GM18505 (cell line): ENCODE results near the gene CHN1.

ENCODE experiments used
- ATAC-seq: cut with Tn5 transposase; IDR thresholded peaks from one replicate; pipeline ENCODE4 v1.9.1; 2021; ENCODE audit not compliant: unreplicated experiment
- POLR2A ChIP-seq: IDR thresholded peaks from 4 replicates; pipeline ENCODE4 v1.6.1; 2011; ENCODE audit warnings: borderline replicate concordance; ENCODE audit not compliant: insufficient read depth, insufficient read length; ENCODE audit errors: extremely low read depth

CHN1 gene

GRCh38 chr2:174870787-174871186, 134.4 kb downstream of the CHN1 start:
- no peak for ATAC-seq
- TF ChIP-seq POLR2A: no peak

GRCh38 chr2:174868878-174869277, 136.3 kb downstream of the CHN1 start:
- ATAC-seq: no peak
- TF ChIP-seq POLR2A: no peak

GRCh38 chr2:174866421-174866820, 138.8 kb downstream of the CHN1 start:
- ATAC-seq: no peak
- no peak for TF ChIP-seq POLR2A

- no peak for TF ChIP-seq POLR2A
- no peak for ATAC-seq
These were observed 142.0 kb downstream of the CHN1 start for GRCh38 chr2:174863183-174863582.

- TF ChIP-seq POLR2A: no peak
- ATAC-seq: no peak
These were observed 145.5 kb downstream of the CHN1 start for GRCh38 chr2:174859563-174860169.

- no peak for ATAC-seq
- TF ChIP-seq POLR2A: no peak
These were observed 146.4 kb downstream of the CHN1 start for GRCh38 chr2:174858745-174859144.

- ATAC-seq: no peak
- TF ChIP-seq POLR2A: no peak
These were observed 148.7 kb downstream of the CHN1 start for GRCh38 chr2:174856447-174856846.

GRCh38 chr2:174846941-174847938, 157.9 kb downstream of the CHN1 start:
- no peak for ATAC-seq
- TF ChIP-seq POLR2A: no peak

- TF ChIP-seq POLR2A: no peak
- no peak for ATAC-seq
These were observed 159.0 kb downstream of the CHN1 start for GRCh38 chr2:174846218-174846617.

GRCh38 chr2:174844295-174844708, 160.9 kb downstream of the CHN1 start:
- ATAC-seq: no peak
- no peak for TF ChIP-seq POLR2A

- no peak for ATAC-seq
These were observed 162.7 kb downstream of the CHN1 start for GRCh38 chr2:174842496-174842895.

GRCh38 chr2:174841936-174842335, 163.2 kb downstream of the CHN1 start:
- TF ChIP-seq POLR2A: no peak
- no peak for ATAC-seq

More at GRCh38 chr2:174842496-174842895, 162.7 kb downstream of the CHN1 start:
- no peak for TF ChIP-seq POLR2A

- no peak for ATAC-seq
- no peak for TF ChIP-seq POLR2A
These were observed 163.8 kb downstream of the CHN1 start for GRCh38 chr2:174841350-174841749.

GRCh38 chr2:174840436-174840835, 164.7 kb downstream of the CHN1 start:
- TF ChIP-seq POLR2A: no peak
- ATAC-seq: no peak
